Transverse colon (tissue), 4 donors: ENCODE results near the gene CYB5R4. TPM values are rescaled to one million over a fixed set of nuclear protein-coding genes. Genes with fewer than 3 reads are reported as not detected.
"Not testable (repeated sequence)": the region's sequence is repeated elsewhere in the genome, so short reads cannot be mapped to it uniquely, and the experiment has no call there.

Experiments used
- DNase-seq: peaks from one replicate; pipeline ENCODE4 v3.0.0-alpha.2; 2019
- H3K27ac ChIP-seq, 4 donors: fragments of 200-600 bp; sonication (generic); 2 replicates each; pipeline ENCODE4 v1.5.1; 2016 to 2018; ENCODE audit warnings: inconsistent platforms in 4 of 4
- H3K27me3 ChIP-seq: fragments of 200-600 bp; sonication (generic); 2 replicates; pipeline ENCODE4 v1.5.1; 2017; ENCODE audit warnings: inconsistent platforms
- H3K36me3 ChIP-seq, 4 donors: fragments of 200-600 bp; sonication (generic); 2 replicates each; pipeline ENCODE4 v1.5.1; 2017 to 2019; ENCODE audit warnings: inconsistent platforms in 4 of 4
- H3K4me1 ChIP-seq, 4 donors: fragments of 200-600 bp; sonication (generic); 2 replicates each; pipeline ENCODE4 v1.5.1; 2017 to 2020; ENCODE audit warnings: inconsistent platforms in 4 of 4
- H3K4me3 ChIP-seq, 4 donors: fragments of 200-600 bp; sonication (generic); 1 replicate in 1 of 4; 2 replicates in 3 of 4; pipeline versions ENCODE4 v1.5.1 to v1.6.1; 2017 to 2019; ENCODE audit warnings: inconsistent platforms in 4 of 4
- H3K9me3 ChIP-seq, 2 donors: fragments of 200-600 bp; sonication (generic); 2 replicates each; pipeline ENCODE4 v1.5.1; 2017 to 2019; ENCODE audit warnings: inconsistent platforms in 2 of 2
- EP300 ChIP-seq: sonication (generic); formaldehyde crosslinking; IDR thresholded peaks from one replicate; pipeline ENCODE4 v1.6.1; 2017; ENCODE audit warnings: antibody characterized with exemption, low read depth
- POLR2A ChIP-seq: fragments of 450-650 bp; IDR thresholded peaks from one replicate; pipeline ENCODE4 v1.6.1; 2016; ENCODE audit warnings: antibody characterized with exemption, mild to moderate bottlenecking, moderate library complexity
- POLR2AphosphoS5 ChIP-seq, 3 donors: sonication (generic); formaldehyde crosslinking; IDR thresholded peaks; one replicate each; pipeline ENCODE4 v1.6.1; 2016; ENCODE audit warnings: antibody characterized with exemption in 3 of 3
- WGBS, 2 donors: methylation state at CpG; one replicate each; pipeline ENCODE4 v1.1.5; 2018; ENCODE audit warnings: low coverage in 1 of 2; 5-methylcytosine and 5-hydroxymethylcytosine counted together
- in situ Hi-C, 4 donors: fragments of 200-750 bp; cut with MboI; loops; one replicate each; pipeline versions ENCODE4 v1.15.0 to v1.15.1; 2017; ENCODE audit warnings: low sequenced_read_pairs in 3 of 4, low pct_ligation_motif_present in 1 of 4, low pct_unique_long_range_greater_than_20kb in 1 of 4
- intact Hi-C: fragments of 100-400 bp; cut with DNase I; formaldehyde crosslinking; loops from one replicate; pipeline ENCODE4 v1.15.1; 2023; ENCODE audit warnings: low total_unique reads
- total RNA-seq, 4 donors: library from RNA; depleted of rRNA; stranded (reverse); fragments of >200 nt; gene quantifications; one replicate each; pipeline ENCODE4 v1.1.0, GENCODE V29; 2016
- TF ChIP-seq, protein P1 (sequence below), 5 experiments: fragments of 200-600 bp in 3 of 5; fragments of 450-650 bp in 2 of 5; sonication (generic) in 3 of 5; IDR thresholded peaks; 1 replicate in 2 of 5; 2 replicates in 3 of 5; pipeline ENCODE4 v1.5.1; 2016 to 2017; ENCODE audit warnings: antibody characterized with exemption in 5 of 5, inconsistent platforms in 3 of 5, mild to moderate bottlenecking in 2 of 5, moderate library complexity in 1 of 5

The CYB5R4 gene
- total RNA-seq, 4 donors from 2014 or later: 6.0 to 10.5 (median 8.4) TPM

DNA sequence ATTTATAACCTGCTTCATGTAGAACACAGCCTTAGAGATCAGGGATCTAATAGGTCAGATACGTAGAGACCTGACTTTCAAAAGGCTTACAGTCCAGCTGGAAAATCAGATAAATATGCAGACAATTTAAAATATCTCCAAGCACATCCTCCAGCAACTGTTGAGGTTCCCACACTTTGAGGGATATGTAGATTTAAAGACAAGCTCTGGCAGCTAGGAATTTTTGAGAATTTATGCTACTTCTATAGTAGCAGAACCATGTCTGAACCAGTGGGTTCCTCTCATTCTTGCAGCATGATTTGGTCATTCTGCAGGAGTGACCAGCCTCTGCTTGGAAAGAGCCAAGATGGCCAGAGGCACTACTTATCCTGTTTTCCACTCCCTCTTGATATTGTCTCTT is 60.5 kb downstream of the CYB5R4 start:
- H3K36me3 ChIP-seq: peaks cover 0 to 13% (median 0%) of the 10 kb centered on the region in 4 donors
- no peak for DNase-seq
- H3K27ac ChIP-seq: no peak overlapping the region
- WGBS, 2 donors: 100% methylated on average over 1 of the region's 1 CpG
- H3K4me1 ChIP-seq: no peaks in the 10 kb centered on the region
- TF ChIP-seq POLR2A (no peak), POLR2AphosphoS5 (IDR thresholded peaks at IDR 0.05) (no peak), EP300 (no peak)
- TF ChIP-seq, protein P1, sequence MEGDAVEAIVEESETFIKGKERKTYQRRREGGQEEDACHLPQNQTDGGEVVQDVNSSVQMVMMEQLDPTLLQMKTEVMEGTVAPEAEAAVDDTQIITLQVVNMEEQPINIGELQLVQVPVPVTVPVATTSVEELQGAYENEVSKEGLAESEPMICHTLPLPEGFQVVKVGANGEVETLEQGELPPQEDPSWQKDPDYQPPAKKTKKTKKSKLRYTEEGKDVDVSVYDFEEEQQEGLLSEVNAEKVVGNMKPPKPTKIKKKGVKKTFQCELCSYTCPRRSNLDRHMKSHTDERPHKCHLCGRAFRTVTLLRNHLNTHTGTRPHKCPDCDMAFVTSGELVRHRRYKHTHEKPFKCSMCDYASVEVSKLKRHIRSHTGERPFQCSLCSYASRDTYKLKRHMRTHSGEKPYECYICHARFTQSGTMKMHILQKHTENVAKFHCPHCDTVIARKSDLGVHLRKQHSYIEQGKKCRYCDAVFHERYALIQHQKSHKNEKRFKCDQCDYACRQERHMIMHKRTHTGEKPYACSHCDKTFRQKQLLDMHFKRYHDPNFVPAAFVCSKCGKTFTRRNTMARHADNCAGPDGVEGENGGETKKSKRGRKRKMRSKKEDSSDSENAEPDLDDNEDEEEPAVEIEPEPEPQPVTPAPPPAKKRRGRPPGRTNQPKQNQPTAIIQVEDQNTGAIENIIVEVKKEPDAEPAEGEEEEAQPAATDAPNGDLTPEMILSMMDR (IDR thresholded peaks at IDR 0.05): no peak
- no peak overlapping the region for H3K4me3 ChIP-seq
- no peaks in the 10 kb centered on the region for H3K27me3 ChIP-seq
- H3K9me3 ChIP-seq: no peaks in the 10 kb centered on the region
- in situ Hi-C loops (no loop called here), intact Hi-C loops (no loop called here)

GRCh38 chr6:83921315-83921714 is 61.8 kb downstream of the CYB5R4 start:
- intact Hi-C loops (no loop called here), in situ Hi-C loops (no loop called here)
- DNase-seq: no peak
- WGBS, 2 donors: 90 to 94% methylated on average over 3 to 5 of the region's 5 CpGs
- peaks cover 0 to 13% (median 0%) of the 10 kb centered on the region in 4 donors for H3K36me3 ChIP-seq
- peaks cover 0 to 3% (median 0%) of the 10 kb centered on the region in 4 donors for H3K4me1 ChIP-seq
- no peaks in the 10 kb centered on the region for H3K27me3 ChIP-seq
- H3K4me3 ChIP-seq: no peak overlapping the region
- H3K27ac ChIP-seq: no peak overlapping the region
- H3K9me3 ChIP-seq: no peaks in the 10 kb centered on the region
- TF ChIP-seq, protein P1 (IDR thresholded peaks at IDR 0.05): no peak
- TF ChIP-seq EP300 (no peak), POLR2A (no peak), POLR2AphosphoS5 (IDR thresholded peaks at IDR 0.05) (no peak)

DNA sequence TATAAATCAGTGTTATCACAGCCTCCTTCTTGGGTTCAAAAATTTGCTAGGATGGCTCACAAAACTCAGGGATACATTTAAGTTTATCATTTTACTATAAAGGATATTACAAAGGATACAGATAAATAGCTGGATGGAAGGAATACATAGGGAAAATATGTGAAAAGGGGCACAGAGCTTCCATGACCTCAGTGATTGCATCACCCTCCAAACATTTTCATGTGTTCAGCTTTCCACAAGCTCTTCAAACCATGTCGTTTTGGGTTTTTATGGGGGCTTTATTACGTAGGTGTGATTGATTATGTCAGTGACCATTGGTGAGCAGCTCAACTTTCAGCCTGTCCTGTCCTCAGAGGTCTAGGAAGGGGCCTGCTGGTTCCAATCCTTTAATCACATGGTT is 68.0 kb downstream of the CYB5R4 start:
- intact Hi-C loops: no loop called here
- DNase-seq: no peak
- H3K36me3 ChIP-seq: peaks cover 0 to 18% (median 1%) of the 10 kb centered on the region in 4 donors
- 77 to 93% methylated on average over 2 of the region's 2 CpGs for WGBS, 2 donors
- no peak overlapping the region for H3K4me3 ChIP-seq
- H3K27ac ChIP-seq: no peak overlapping the region
- peaks cover 0 to 3% (median 0%) of the 10 kb centered on the region in 4 donors for H3K4me1 ChIP-seq
- no peaks in the 10 kb centered on the region for H3K27me3 ChIP-seq
- in situ Hi-C loops: no loop called here
- TF ChIP-seq POLR2A (no peak), POLR2AphosphoS5 (IDR thresholded peaks at IDR 0.05) (no peak), EP300 (no peak)
- TF ChIP-seq, protein P1 (IDR thresholded peaks at IDR 0.05): no peak
- no peaks in the 10 kb centered on the region for H3K9me3 ChIP-seq

- DNase-seq: no peak
- intact Hi-C loops (no loop called here), in situ Hi-C loops (no loop called here)
- WGBS, 2 donors: 93 to 100% methylated on average over 1 of the region's 1 CpG
- H3K27ac ChIP-seq: no peak overlapping the region
- H3K9me3 ChIP-seq: no peaks in the 10 kb centered on the region
- no peaks in the 10 kb centered on the region for H3K27me3 ChIP-seq
- no peak overlapping the region for H3K4me3 ChIP-seq
- H3K4me1 ChIP-seq: peaks cover 0 to 3% (median 0%) of the 10 kb centered on the region in 4 donors
- peaks cover 0 to 18% (median 1%) of the 10 kb centered on the region in 4 donors for H3K36me3 ChIP-seq
- no peak for TF ChIP-seq POLR2AphosphoS5 (IDR thresholded peaks at IDR 0.05)
- TF ChIP-seq EP300: no peak
- TF ChIP-seq, protein P1 (IDR thresholded peaks at IDR 0.05): no peak
- TF ChIP-seq POLR2A: no peak
These were observed 68.8 kb downstream of the CYB5R4 start for GRCh38 chr6:83928286-83928685.

- in situ Hi-C loops, H3K4me3 ChIP-seq: not testable (repeated sequence)
- WGBS, 2 donors: 91 to 96% methylated on average over 4 of the region's 4 CpGs
These were observed 86.8 kb downstream of the CYB5R4 start for GRCh38 chr6:83946201-83946833.

GRCh38 chr6:83947983-83948382 is 88.5 kb downstream of the CYB5R4 start:
- 94 to 100% methylated on average over 2 of the region's 2 CpGs for WGBS, 2 donors
- H3K36me3 ChIP-seq, H3K27me3 ChIP-seq, in situ Hi-C loops, H3K9me3 ChIP-seq, H3K27ac ChIP-seq, H3K4me1 ChIP-seq, intact Hi-C loops, H3K4me3 ChIP-seq, DNase-seq: not testable (repeated sequence)

More at GRCh38 chr6:83946201-83946833, 86.8 kb downstream of the CYB5R4 start:
- H3K27me3 ChIP-seq, H3K27ac ChIP-seq, intact Hi-C loops, H3K4me1 ChIP-seq, H3K9me3 ChIP-seq, DNase-seq: not testable (repeated sequence)
- H3K36me3 ChIP-seq: peaks cover 0 to 20% (median 7%) of the 10 kb centered on the region in 4 donors
